ENCODE results near the gene SHANK1. TPM values are rescaled to one million over a fixed set of nuclear protein-coding genes. Genes with fewer than 3 reads are reported as not detected.

Gene SHANK1
- total RNA-seq, 4 donors from 2014 or later = 0.42 to 6.6 TPM; not detected in 2

- H3K4me3 ChIP-seq = no peak overlapping the region
- H3K27me3 ChIP-seq = peaks cover 88% of the 10 kb centered on the region
- H3K27ac ChIP-seq = no peak overlapping the region
- no peak for TF ChIP-seq POLR2A (IDR thresholded peaks at IDR 0.05)
- TF ChIP-seq CTCF (IDR thresholded peaks at IDR 0.05) = no peak
- TF ChIP-seq POLR2AphosphoS5 (IDR thresholded peaks at IDR 0.05) = no peak
- no peak for TF ChIP-seq EP300 (IDR thresholded peaks at IDR 0.05)
- H3K9me3 ChIP-seq = no peaks in the 10 kb centered on the region
- peaks cover 20% of the 10 kb centered on the region for H3K4me1 ChIP-seq
- no peak for DNase-seq (ENCODE audit: low spot score in 2 of 2)
- H3K36me3 ChIP-seq = no peaks in the 10 kb centered on the region
- 39% methylated on average over 5 of the region's 5 CpGs for WGBS
Observed at GRCh38 chr19:50670102-50670380, 49.6 kb downstream of the SHANK1 start.

- Histone ChIP-seq H3K27ac (no peak overlapping the region), H3K9me3 (no peaks in the 10 kb centered on the region), H3K4me3 (no peak overlapping the region), H3K36me3 (no peaks in the 10 kb centered on the region), H3K4me1 (peaks cover 20% of the 10 kb centered on the region), H3K27me3 (peaks cover 94% of the 10 kb centered on the region)
- no peak for DNase-seq (ENCODE audit: low spot score in 2 of 2)
- TF ChIP-seq CTCF (IDR thresholded peaks at IDR 0.05) (peak; percentile 38 to 65), EP300 (IDR thresholded peaks at IDR 0.05) (no peak), POLR2A (IDR thresholded peaks at IDR 0.05) (no peak), POLR2AphosphoS5 (IDR thresholded peaks at IDR 0.05) (no peak)
- WGBS = 44% methylated on average over 19 of the region's 23 CpGs
Observed at GRCh38 chr19:50669302-50670101, 50.1 kb downstream of the SHANK1 start.

- WGBS = 42% methylated on average over 16 of the region's 20 CpGs
- H3K27me3 ChIP-seq = peaks cover 96% of the 10 kb centered on the region
Observed at GRCh38 chr19:50668879-50669278, 50.7 kb downstream of the SHANK1 start.

GRCh38 chr19:50668416-50668815 lies 51.2 kb downstream of the SHANK1 start:
- Histone ChIP-seq H3K27ac (no peak overlapping the region), H3K9me3 (no peaks in the 10 kb centered on the region), H3K27me3 (peaks cover 91% of the 10 kb centered on the region), H3K4me1 (peaks cover 20% of the 10 kb centered on the region), H3K36me3 (no peaks in the 10 kb centered on the region), H3K4me3 (no peak overlapping the region)
- no peak for TF ChIP-seq POLR2AphosphoS5 (IDR thresholded peaks at IDR 0.05)
- no peak for TF ChIP-seq POLR2A (IDR thresholded peaks at IDR 0.05)
- TF ChIP-seq CTCF (IDR thresholded peaks at IDR 0.05) = no peak
- TF ChIP-seq EP300 (IDR thresholded peaks at IDR 0.05) = no peak
- no CpG with 5 or more reads among the region's 49 CpGs for WGBS
- DNase-seq (ENCODE audit: low spot score in 2 of 2) = no peak

More at GRCh38 chr19:50668879-50669278, 50.7 kb downstream of the SHANK1 start:
- TF ChIP-seq EP300 (IDR thresholded peaks at IDR 0.05) (no peak), POLR2AphosphoS5 (IDR thresholded peaks at IDR 0.05) (no peak), POLR2A (IDR thresholded peaks at IDR 0.05) (no peak), CTCF (IDR thresholded peaks at IDR 0.05) (no peak)
- no peaks in the 10 kb centered on the region for H3K36me3 ChIP-seq
- no peak for DNase-seq (ENCODE audit: low spot score in 2 of 2)
- H3K4me3 ChIP-seq = no peak overlapping the region
- no peaks in the 10 kb centered on the region for H3K9me3 ChIP-seq
- H3K4me1 ChIP-seq = peaks cover 20% of the 10 kb centered on the region
- H3K27ac ChIP-seq = no peak overlapping the region

GRCh38 chr19:50667759-50668231 lies 51.8 kb downstream of the SHANK1 start:
- no peak for DNase-seq (ENCODE audit: low spot score in 2 of 2)
- H3K9me3 ChIP-seq = no peaks in the 10 kb centered on the region
- peaks cover 20% of the 10 kb centered on the region for H3K4me1 ChIP-seq
- peaks cover 91% of the 10 kb centered on the region for H3K27me3 ChIP-seq
- H3K27ac ChIP-seq = no peak overlapping the region
- no peak for TF ChIP-seq CTCF (IDR thresholded peaks at IDR 0.05)
- no peaks in the 10 kb centered on the region for H3K36me3 ChIP-seq
- H3K4me3 ChIP-seq = peak overlapping the region; percentile 18
- WGBS = no CpG with 5 or more reads among the region's 58 CpGs

Measured in suprapubic skin (tissue), 4 donors.